ENCODE measurements around the gene UGCG. TPM values are rescaled to one million over a fixed set of nuclear protein-coding genes. Genes with fewer than 3 reads are reported as not detected.

UGCG gene
- total and polyA plus RNA-seq, 2 of the 8 experiments (the other 6 are each of a cell fraction or from before 2014, with no cell fraction given): 14.9 to 34.0 TPM

DNA sequence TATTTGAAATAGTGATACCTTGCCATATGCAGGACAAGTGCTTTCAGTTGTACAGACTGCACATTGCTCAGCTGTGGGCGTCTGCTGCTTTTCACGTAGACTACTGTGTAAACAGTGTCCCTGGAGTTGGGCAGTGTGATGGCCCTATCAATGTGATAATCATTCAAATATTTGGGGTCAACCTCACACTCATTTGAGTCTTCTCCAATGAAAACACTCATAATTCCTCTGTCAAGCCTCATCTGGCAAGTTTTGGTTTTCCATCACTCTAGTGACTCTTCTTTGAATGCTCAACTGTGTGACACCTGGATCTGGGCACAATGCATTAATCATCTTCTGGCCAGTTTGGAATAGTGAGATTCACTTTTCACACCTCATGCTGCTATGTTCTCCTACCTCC, 64.4 kb downstream of the UGCG start:
- no peak overlapping the region for H3K18ac ChIP-seq (ENCODE audit: extremely low read depth, low read length)
- no peak overlapping the region for H2BK20ac ChIP-seq (ENCODE audit: low read length)
- H3K4ac ChIP-seq (replicated peaks; ENCODE audit: insufficient read length, low read depth, low read length): no peak overlapping the region
- no peak overlapping the region for H3K9ac ChIP-seq (replicated peaks in 1 of 4; ENCODE audit: extremely low read depth in 1 of 4, low read depth in 3 of 4, low read length in 3 of 4)
- H3K4me3 ChIP-seq (ENCODE audit: extremely low read depth in 1 of 4, insufficient read depth in 2 of 4, low read depth in 3 of 4, low read length in 4 of 4): no peak overlapping the region
- H3K23ac ChIP-seq (ENCODE audit: insufficient read length): no peak overlapping the region
- no peak overlapping the region for H3K14ac ChIP-seq (ENCODE audit: insufficient read length)
- H2AFZ ChIP-seq (ENCODE audit: low read length): no peak overlapping the region
- no peak overlapping the region for H2AK5ac ChIP-seq (ENCODE audit: low read depth, low read length)
- no peaks in the 10 kb centered on the region for H3K23me2 ChIP-seq (ENCODE audit: low read depth, low read length)
- DNase-seq (ENCODE audit: low read depth in 1 of 2, low spot score in 2 of 2): no peak
- H3K79me2 ChIP-seq (ENCODE audit: control insufficient read depth in 1 of 2, insufficient read depth in 2 of 2, low read length in 2 of 2): no peaks in the 10 kb centered on the region
- no peak overlapping the region for H2BK12ac ChIP-seq (ENCODE audit: low read depth, low read length)
- FAIRE-seq: no peak
- H4K91ac ChIP-seq (replicated peaks; ENCODE audit: insufficient read length, low read length): no peak overlapping the region
- no peaks in the 10 kb centered on the region for H3K9me3 ChIP-seq (ENCODE audit: insufficient read depth in 2 of 2, low read depth in 1 of 2, low read length in 1 of 2)
- no peak overlapping the region for H2BK5ac ChIP-seq (ENCODE audit: low read depth, low read length)
- CTCF ChIA-PET (ENCODE audit: partially characterized antibody): no interaction called here
- H3K36me3 ChIP-seq (ENCODE audit: control insufficient read depth in 2 of 4, insufficient read depth in 4 of 4, low read length in 3 of 4): no peaks in the 10 kb centered on the region
- no peak overlapping the region for H3K4me2 ChIP-seq (ENCODE audit: insufficient read depth in 1 of 2, low read depth in 2 of 2, low read length in 2 of 2)
- H3K27me3 ChIP-seq (replicated peaks in 1 of 4; ENCODE audit: control insufficient read depth in 3 of 4, extremely low read depth in 1 of 4, insufficient read depth in 3 of 4, low read length in 3 of 4): no peaks in the 10 kb centered on the region
- H3K79me1 ChIP-seq (ENCODE audit: low read depth, low read length): no peaks in the 10 kb centered on the region
- H3K4me1 ChIP-seq (replicated peaks in 1 of 4; ENCODE audit: control insufficient read depth in 3 of 4, insufficient read depth in 4 of 4, low read length in 3 of 4): no peaks in the 10 kb centered on the region
- H4K5ac ChIP-seq (ENCODE audit: insufficient read length, low read depth, low read length): no peak overlapping the region
- H3K27ac ChIP-seq (ENCODE audit: low read depth, low read length): no peak overlapping the region
- 86% methylated on average over 2 of the region's 2 CpGs; no CpG with 5 or more reads in 1 of the 2 experiments for WGBS, 2 experiments (ENCODE audit: extremely low coverage in 1 of 2, insufficient coverage in 1 of 2, insufficient read length in 1 of 2, insufficient replicate concordance in 2 of 2, low coverage in 1 of 2, low lambda C conversion rate in 2 of 2, missing lambda C conversion rate in 1 of 2)
- no peak overlapping the region for H2BK120ac ChIP-seq (replicated peaks; ENCODE audit: low read depth, low read length)
- no peak overlapping the region for H2BK15ac ChIP-seq (ENCODE audit: low read length)
- no peak overlapping the region for H3K56ac ChIP-seq (replicated peaks; ENCODE audit: insufficient read length, low read depth, low read length)
- POLR2A ChIA-PET (ENCODE audit: partially characterized antibody): interaction anchor here (0.6 kb wide), 1 partner anchor 23 kb away, joined by 3 read pairs; no protein-coding TSS in a partner anchor
- no peak overlapping the region for H4K8ac ChIP-seq (ENCODE audit: extremely low read depth, insufficient read depth, low read length)
- H4K20me1 ChIP-seq (replicated peaks in 1 of 2; ENCODE audit: control insufficient read depth in 1 of 2, insufficient read depth in 2 of 2, low read length in 2 of 2): no peaks in the 10 kb centered on the region
- no peak for TF ChIP-seq BRCA1 (IDR thresholded peaks at IDR 0.05; ENCODE audit: low read depth, low read length)
- no peak for TF ChIP-seq GTF2F1 (IDR thresholded peaks at IDR 0.05; ENCODE audit: borderline replicate concordance, low read depth, low read length)
- no peak for TF ChIP-seq SIX5 (IDR thresholded peaks at IDR 0.05; ENCODE audit: low read depth, low read length)
- TF ChIP-seq CTBP2 (IDR thresholded peaks at IDR 0.05; ENCODE audit: borderline replicate concordance, insufficient read depth, insufficient read length, low read length): no peak
- TF ChIP-seq RAD21 (IDR thresholded peaks at IDR 0.05 in 1 of 2, conservative IDR thresholded peaks at IDR 0.05 in 1 of 2; ENCODE audit: low read depth in 2 of 2, low read length in 2 of 2): no peak
- TF ChIP-seq CHD1 (IDR thresholded peaks at IDR 0.05; ENCODE audit: low read depth, low read length): no peak
- TF ChIP-seq KDM1A (IDR thresholded peaks at IDR 0.05; ENCODE audit: borderline replicate concordance, low read length): no peak
- no peak for TF ChIP-seq NANOG (IDR thresholded peaks at IDR 0.05; ENCODE audit: insufficient read depth, low read depth, low read length, poor library complexity, severe bottlenecking)
- TF ChIP-seq, protein P1, sequence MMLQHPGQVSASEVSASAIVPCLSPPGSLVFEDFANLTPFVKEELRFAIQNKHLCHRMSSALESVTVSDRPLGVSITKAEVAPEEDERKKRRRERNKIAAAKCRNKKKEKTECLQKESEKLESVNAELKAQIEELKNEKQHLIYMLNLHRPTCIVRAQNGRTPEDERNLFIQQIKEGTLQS (IDR thresholded peaks at IDR 0.05; ENCODE audit: insufficient read depth, low read depth, low read length): no peak
- no peak for TF ChIP-seq EP300 (IDR thresholded peaks at IDR 0.05; ENCODE audit: borderline replicate concordance in 1 of 2, low read depth in 2 of 2, low read length in 2 of 2)
- no peak for TF ChIP-seq SUZ12 (IDR thresholded peaks at IDR 0.05; ENCODE audit: low read length)
- no peak for TF ChIP-seq KDM4A (IDR thresholded peaks at IDR 0.05; ENCODE audit: low read depth, low read length, severe bottlenecking)

Measured in H1 (cell line).